HG02623 (cell line): ENCODE results near the gene AQP12A.
"Not testable (repeated sequence)": the region's sequence is repeated elsewhere in the genome, so short reads cannot be mapped to it uniquely, and the experiment has no call there.

Experiments
- ATAC-seq: cut with Tn5 transposase; IDR thresholded peaks from one replicate; pipeline ENCODE4 v1.9.1; 2021; ENCODE audit warnings: moderate library complexity; ENCODE audit not compliant: unreplicated experiment

The AQP12A gene

DNA sequence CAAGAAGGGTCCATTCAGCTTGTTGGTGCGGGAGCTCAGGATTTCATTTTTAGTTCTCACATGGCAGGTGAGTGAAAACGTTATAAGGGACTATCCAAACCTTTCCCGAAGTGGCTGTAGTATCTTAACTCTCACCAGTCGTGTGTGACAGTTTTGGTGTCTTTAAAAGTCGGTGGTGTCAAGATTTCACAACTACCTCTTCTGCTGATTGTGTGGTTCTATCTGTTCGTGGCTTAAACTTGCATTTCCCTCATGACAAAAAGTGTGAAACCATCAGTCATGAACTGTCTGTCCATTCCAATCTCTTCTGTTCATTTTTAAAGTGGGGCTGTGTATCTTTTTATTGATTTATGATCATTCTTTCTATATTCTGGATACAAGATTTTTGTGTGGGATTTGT, 5.2 kb upstream of the AQP12A start:
- ATAC-seq, result no peak

DNA sequence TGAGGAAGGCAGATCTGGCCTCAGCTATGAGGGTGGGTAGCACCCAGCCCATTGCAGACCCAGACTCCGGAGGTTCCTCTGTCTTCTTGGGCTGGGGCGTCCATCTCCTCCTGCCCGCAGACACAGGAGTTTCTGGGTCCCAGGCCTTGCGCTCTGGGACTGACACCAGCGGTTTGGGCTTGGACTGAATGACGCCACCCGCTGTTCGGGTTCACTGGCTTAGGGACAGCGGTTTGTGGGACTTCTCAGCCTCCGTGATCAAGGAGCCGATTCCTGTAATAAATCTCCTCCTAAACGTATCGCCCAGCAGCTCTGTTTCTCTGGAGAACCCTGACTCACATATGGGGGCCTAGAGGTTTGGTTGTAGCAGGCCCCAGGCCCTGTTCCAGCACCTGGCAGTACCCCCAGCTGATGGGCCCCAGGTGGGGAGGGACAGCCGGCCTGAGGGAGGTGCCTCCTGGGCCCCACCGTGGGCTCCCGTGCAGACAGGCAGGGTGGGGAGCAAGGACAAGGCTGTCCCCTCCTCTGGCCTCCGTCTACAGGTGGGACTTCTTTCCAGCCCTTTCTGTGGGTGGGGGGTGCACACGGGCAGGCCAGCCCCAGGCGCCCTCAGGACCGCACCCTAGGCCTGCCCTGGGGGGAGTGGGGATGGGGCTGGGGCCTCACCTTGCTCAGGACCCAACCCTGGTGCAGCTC, 4.5 kb upstream of the AQP12A start:
- no peak for ATAC-seq

DNA sequence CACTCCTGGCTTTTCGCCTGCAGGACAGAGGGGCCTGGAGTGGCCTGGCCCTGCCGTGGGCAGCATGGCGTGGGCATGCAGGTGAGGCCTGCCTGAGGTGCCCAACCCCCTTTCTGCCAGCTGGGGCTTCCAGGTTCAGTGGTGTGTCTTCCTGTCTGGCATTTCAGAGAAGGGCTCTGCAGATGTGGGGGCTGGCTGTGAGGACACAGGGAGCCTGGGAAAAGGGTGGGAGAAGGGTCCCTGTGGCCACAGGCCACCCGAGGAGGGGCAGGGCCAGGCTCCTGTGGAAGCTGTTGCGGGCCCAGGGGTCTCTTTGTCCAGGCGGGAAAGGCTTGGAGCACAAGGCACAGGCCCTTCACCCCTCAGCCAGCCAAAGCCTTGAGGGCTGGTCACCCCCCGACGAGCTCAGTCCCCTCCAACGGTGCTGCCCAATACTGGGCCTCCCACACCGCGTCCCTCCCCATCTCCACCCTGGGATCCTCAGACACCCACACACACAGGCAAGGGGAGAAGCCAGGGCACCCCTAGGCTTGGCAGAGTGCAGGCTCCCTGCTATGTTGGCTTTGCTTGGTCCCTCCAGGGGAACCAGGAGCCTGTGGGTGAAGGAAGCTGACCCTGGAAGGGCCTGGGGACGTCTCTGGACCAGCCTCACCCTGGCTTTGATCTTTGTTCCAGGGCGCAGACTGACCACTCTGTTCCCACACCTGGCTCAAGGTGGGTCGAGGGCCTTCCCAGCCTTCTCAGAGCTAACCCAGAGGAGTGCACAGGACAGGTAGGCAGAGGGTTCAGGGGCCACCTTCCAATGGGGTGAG, 3.7 kb upstream of the AQP12A start:
- no peak for ATAC-seq

DNA sequence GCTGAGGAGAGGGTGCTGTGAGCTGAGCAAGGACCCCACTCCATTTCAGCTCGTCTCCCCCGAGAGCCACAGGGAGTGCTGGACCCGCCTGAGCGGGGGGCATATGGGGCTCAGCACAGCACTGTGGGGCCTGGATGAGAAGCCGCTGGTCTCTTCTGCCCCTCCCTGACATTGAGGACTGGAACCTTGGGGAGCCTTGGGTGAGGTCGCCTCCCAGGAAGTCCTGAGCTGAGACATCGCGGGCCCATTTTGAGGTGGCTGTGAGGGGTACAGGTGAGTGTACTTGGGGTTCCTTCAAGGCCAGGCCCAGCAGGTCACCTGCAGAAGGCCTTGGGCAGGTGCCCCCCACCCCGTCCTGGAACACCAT, 3.1 kb upstream of the AQP12A start:
- ATAC-seq, result no peak

DNA sequence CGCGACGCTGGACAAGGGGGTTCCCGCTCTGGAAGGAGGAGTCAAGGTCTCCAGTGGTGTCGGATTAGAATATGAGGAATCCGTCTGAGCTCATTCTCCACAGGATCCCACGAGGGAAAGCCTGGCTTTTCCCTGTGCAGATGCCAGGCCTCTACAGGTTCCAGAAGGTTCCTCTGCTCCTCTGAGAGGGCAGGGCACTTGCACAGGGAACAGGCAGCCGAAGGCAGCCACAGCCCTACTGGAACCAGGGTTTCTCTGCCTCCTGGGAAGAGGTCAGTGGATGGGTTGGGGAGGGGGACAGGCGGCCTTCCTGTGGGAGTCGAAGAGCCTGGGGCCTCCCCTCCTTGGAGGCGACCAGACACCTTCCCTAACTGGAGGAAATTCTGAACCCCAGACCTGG, 1.7 kb upstream of the AQP12A start:
- no peak for ATAC-seq

DNA sequence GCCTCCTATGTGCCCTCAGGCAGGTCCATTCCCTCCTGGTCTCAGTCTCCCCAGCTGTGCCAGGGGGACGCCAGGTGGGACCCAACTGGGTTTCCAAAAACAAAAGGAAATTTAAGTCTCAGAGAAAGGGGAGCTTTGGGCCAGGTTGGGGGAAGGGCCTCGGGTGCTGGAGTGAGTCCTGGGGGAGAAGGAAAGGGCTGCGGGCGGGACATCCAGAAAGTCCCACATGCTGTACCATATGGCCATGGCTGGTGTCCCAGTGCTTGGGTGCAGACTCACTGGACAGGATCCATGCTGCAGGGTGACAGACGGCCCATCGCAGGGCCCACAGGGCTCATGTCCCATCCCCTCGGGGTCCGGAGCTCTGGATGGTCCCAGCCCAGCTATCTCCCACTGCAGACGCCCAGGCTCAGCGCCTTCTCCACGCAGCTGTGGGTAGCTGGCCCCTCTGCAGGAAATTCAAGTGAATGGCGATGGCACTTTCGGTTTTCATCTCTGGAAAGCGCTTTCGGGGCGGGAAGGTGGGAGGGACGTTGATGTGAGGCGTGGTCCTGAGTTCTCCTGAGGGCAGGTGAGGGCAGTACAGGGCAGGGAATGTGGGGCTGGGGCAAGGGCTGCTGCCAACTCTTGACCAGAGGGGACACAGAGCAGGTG, 1.1 kb upstream of the AQP12A start:
- not testable (repeated sequence) for ATAC-seq

DNA sequence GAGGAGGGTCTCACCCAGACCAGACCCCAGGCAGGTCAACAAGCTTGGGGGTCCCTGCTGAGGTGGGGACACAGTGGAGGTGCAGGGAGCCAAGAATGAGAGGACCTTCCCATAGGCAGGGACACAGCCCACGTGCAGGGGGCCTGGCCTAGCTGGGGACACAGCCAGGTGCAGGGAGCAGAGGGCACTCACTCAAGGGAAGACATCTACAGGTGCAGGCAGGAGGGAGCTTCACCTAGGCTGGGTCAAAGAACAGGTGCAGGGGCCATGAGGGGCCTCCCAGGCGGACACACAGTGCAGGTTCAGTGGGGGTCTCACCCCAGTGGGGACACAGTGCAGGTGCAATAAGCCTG, 615 bp upstream of the AQP12A start:
- ATAC-seq, result not testable (repeated sequence)

DNA sequence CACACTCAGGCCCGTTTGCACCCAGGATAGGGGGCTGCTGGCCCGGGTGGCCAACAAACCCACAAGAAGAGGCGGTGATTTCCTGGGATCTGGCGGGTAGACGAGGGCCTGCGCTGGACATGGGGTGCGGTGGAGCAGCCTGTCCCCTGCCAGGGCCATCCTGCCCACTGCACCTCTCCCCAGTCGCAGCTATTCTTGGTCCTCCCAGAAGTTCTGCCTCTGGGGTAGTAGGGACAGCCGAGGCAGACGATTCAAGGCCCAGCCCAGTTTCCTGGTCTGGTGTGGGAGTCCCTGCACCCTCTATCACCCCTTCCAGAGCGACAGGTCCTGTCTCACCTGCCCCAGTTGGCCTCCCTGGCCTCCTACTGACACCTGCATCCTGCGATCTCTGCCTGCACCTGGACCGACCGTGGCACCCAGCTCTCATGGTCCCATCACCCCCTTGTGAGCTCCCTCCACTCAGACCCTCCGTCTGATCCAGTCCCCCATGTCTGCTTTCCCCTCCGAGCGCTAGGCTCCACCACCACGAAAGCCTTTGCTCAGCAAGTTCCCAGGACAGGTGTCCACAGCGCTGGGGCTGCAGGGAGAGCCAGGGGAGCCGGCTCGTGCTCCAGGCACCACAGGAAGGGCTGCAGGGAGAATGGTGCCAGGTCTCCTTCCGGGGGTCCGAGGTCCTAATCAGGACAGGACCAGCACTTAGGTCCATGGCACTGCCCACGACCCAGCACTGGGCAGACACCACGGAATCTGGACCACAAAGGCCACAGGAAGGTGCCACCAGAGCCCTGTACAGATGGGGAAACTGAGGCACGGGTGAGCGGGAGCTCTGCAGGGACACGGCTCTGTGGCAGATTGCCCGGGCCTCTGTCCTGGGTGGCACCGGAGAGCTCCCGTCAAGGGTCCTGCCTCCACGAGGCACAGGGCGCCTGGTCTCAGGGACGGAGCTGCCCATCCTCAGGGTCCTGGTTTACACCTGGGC, 1.2 kb downstream of the AQP12A start:
- ATAC-seq, result not testable (repeated sequence)

DNA sequence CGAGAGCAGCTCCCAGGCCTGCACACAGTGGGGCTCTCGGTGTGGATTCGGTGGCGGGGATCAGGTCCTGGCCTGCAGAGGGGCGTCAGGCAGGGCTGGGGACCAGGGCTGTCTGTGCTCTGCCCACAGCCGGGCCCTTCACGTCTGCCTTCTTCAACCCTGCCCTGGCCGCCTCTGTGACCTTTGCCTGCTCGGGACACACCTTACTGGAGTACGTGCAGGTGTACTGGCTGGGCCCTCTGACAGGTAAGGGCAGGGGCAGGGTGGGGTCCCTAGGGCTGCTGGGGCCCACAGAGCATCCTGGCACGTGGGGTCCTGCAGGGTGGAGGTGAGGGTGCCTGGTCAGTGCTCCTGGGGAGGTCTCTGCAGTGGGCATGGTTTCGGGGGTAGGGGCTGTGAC, 2.6 kb downstream of the AQP12A start:
- not testable (repeated sequence) for ATAC-seq

DNA sequence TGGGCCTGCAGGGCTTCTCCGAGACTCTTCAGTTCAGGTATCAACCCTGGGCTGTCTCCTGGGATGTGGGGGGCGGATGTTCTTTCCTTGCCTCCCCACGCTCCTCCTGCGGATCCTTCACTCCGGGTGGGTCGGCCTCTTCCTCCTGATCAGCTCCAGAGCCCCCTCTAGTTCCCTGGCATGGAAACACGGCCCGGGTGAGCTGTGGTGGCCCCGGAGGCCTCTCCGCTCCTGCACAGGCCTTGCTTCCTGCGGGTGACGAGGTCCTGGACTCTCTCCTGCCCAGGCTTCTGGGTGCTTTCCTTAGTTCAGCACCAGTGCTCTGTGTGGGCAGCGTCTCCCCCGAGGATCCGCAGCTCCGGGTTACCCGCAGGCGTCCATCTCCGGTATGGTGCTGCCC, 3.9 kb downstream of the AQP12A start:
- not testable (repeated sequence) for ATAC-seq

DNA sequence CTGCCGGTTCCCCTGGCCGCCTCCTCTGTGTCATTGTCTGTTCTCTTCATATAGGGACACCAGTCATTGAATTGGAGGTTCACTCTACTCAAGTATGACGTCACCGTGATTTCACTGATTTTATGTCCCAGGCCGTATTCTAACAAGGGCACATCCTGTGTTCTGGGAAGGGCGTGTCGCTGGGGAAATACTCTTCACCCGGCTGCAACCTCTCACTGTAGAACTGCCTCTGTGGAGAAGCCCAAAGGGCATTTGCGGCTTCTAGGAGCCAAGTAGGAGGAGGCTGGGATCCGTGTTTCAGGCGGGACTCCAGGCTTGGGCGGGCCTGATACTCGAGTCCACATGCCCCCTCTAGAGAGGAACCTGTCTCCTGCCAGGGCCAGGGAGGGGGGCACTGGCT, 4.8 kb downstream of the AQP12A start:
- ATAC-seq, result not testable (repeated sequence)

DNA sequence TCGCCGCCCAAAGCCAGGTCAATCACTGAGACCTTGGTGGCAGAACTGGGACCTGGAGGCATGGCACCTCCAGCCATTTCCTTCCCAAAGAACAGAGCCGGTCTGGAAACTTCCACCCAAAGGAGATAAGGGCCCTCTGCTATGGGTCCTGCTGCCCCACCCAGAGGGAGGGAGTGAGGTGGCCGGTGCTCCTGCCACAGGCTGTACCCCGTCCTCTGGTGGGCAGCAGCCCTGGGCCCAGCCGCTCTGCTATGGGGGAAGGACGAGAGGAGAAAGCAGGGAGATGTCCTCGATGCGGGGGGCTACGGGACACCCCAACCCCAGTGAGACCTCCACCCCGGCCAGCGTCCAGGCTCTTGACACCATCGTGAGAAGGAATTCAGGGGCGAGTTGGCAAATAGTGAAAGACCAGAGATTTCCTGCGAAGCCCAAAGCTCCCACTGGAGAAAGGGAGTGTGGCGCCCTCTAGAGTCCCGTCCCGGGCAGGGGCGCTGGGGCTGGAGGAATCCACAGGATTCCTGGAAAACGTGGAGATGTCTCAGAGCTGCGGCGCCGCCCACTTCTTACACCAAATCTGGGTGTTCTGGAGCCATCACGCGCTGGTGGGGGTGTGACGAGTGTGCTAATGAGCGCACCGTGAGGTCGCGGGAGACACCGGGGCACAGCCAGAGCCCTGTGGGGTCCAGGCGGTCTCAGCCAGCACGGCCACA, 7.3 kb downstream of the AQP12A start:
- ATAC-seq, result not testable (repeated sequence)

DNA sequence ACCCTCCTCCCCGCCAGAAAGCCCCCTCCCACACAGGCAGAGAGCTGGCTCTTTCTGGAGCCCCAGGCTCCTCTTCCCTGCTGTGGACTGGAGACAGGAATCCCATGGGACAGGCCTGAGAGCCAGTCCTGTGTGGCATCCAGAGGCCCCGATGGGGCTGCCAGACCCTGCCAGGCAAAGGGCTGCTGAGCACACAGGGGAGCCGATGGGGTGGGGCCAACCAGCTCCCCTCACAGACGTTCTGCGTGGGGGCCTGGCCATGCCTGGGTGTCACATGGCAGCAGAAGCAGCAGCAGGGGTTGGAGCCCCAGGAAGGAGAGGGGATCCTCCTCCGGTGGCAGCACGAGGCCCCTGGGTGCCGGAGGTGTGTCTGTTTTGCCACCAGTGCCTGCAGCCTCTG, 8.2 kb downstream of the AQP12A start:
- ATAC-seq, result not testable (repeated sequence)

DNA sequence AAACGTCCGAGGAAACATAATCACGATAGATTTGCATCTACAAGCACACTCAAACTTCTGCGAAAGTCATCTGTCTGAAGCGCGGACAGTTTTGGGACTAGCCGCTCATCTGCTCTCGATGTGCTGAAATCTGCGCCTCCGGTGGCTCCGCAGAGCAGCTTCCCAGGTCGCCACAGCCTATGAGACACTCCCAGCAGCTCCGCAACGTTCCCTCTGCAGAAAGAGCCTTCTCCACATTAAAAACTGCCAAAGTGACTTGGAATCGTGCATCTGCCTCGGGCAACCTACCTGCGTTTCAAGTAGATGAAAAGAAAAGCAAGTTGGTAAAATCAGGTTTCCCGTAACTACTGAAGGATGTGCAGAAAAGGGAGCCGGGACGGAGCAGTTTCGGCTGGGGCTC, 8.9 kb downstream of the AQP12A start:
- not testable (repeated sequence) for ATAC-seq

DNA sequence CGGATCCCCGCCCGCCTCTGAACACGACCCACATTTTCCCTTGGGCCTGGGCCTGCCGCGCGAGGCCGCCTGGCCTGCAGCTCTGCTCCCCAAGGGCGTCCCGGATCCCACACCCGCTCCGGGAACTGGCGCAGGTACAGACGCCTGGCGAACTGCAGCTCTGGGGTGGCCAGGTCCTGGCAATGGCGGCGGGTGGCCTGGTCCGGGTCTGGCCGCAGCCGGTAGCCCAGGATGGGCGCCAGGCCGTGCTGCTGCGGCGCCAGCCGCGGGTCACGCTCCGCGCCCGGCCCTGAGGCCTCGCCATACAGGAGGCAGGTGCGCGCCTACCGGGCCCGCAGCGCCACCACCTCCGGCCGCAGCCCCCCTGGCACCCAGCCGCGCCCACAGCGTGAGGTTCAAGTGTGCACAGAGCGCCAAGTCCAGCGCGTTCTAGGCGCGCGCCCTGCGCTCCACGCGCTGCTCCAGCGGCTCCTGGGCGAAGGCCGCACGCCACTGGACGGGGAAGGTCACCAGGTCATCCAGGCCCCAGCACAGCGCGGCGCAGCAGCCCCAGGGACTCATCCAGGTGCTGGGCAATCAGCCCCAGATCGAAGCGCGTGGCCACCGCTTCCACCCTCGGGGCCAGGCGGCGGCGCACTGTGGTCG, 9.5 kb downstream of the AQP12A start:
- no peak for ATAC-seq

DNA sequence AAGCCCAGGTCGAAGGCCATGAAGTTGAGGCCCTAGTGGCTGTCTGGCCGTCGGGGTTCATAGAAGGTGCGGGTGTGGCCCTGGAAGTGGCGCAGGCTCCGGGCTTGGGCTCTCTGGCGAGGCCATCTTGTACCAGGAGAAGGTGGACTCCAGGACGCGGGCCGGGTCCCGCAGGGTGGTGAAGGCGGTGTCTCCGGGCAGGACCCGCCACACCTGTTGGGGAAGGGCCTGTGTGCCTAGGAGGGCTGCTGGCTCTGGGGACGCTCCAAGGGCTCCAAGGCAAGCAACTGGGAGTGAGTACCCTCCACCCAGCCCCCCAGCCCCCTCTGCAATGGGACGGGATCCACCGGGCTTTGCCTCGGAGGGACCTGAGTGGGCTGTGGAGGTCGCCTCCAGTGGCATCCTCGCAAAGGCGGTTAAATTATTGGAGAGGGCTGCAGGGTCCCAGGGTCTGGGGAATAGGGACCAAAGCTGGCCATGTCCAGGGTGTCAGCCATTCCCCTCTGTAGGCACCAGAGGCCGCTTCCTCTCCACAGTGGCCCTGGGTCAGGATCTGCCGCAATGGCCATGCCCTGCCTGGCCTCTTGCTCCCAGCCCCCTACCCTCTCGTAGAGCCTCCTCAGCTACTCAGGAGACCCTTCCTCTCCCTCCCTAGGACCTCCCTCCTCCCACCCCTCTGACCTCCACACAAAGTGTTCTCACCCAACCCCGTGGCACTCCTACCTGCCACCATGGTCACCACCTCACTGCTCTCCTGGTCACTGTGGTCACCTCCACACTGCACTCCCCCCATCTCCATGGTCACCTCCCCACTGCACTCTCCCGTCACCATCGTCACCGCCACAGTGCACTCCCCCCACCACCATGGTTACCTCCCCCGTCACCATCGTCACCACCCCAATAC, 10.3 kb downstream of the AQP12A start:
- no peak for ATAC-seq

DNA sequence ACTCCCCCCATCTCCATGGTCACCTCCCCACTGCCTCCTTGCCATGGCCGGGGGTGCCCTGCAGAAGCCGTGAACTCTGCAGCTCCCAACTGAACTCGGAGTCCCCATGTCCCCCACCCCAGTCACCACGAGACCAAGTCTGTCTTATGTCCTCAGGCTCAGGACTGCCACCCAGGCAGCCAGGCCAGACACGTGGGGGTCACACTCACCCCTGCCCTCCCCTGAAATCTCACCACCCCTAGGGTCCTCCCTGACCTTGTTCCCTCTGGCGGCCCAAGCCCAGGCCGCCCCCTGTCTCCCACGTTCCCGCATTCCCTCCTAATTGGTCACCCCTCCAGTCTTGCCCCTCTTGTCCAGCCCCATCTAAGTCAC, 11.0 kb downstream of the AQP12A start:
- ATAC-seq, result no peak

DNA sequence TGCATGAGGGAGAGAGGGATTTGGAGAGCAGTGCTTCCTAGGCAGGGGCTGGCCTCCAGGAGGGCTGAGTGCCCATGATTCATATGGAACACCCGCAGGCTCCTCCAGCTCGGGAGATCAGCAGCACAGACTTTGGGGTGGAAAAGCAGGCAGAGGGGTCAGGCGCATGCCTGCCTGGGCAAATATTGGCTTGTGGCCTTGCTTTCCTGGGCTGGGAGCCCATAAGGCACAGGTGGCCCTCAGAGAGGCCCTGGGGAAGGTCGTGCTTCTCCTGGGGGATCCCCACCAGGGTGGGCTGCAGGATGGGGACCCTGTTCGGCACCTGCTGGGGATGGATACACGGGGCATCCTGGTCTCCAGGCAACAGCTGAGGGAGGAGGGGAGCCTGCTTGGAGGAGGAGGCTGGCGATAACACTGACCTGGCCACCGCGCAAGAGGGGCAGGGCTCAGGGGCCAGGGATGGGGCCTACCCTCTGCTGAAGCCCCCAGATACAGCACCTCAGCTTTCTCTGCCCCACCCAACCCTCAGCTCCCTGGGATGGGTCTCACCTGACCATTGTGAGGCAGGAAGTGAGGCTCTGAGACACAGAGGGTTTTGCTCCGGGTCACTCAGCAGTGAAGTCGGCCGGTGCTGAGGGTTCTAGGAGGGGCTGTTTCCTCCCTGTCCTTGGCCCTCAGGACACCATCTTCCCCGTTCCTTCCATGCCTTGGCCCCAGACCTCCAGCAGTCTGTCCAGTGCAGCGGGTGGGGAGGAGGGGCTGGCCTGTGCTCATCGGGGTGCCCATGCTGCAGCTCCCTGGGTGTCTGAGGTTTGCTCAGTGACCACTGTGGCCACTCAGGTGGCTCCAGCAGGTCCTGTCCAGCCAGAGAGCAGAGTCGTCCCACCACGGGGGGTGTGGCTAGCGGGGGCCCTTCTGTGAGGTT, 12.0 kb downstream of the AQP12A start:
- no peak for ATAC-seq
